K562 (cell line): ENCODE data around the gene TRIM68. TPM values are rescaled to one million over a fixed set of nuclear protein-coding genes. Genes with fewer than 3 reads are reported as not detected.
A peak's percentile ranks its signal among the peaks of the same experiment; 100 is the strongest.

Experiments
- E2F5 ChIP-seq: sonication (generic); formaldehyde crosslinking; IDR thresholded peaks from 2 replicates; pipeline ENCODE4 v1.8.0; 2022; ENCODE audit warnings: mild to moderate bottlenecking, missing genetic modification reagents
- ETS1 ChIP-seq: conservative IDR thresholded peaks from 2 replicates; pipeline ENCODE4 v1.6.1; 2011; ENCODE audit warnings: low read depth, mild to moderate bottlenecking, low read length; ENCODE audit not compliant: control insufficient read depth
- EWSR1 ChIP-seq: fragments of 450-650 bp; IDR thresholded peaks from 2 replicates; pipeline ENCODE4 v1.6.1; 2018; ENCODE audit warnings: borderline replicate concordance, mild to moderate bottlenecking, low read depth, moderate library complexity; ENCODE audit not compliant: partially characterized antibody
- GTF2B ChIP-seq: IDR thresholded peaks from 2 replicates; pipeline ENCODE4 v1.6.1; 2011; ENCODE audit not compliant: insufficient read length; ENCODE audit errors: extremely low read depth
- HDAC1 ChIP-seq, 2 experiments: fragments of 450-650 bp; IDR thresholded peaks; 2 replicates each; pipeline ENCODE4 v1.6.1; 2016 to 2017; ENCODE audit warnings: inconsistent platforms in 1 of 2, mild to moderate bottlenecking in 1 of 2, moderate library complexity in 1 of 2
- KHSRP ChIP-seq: fragments of 450-650 bp; IDR thresholded peaks from 2 replicates; pipeline ENCODE4 v1.6.1; 2017
- MIER1 ChIP-seq: fragments of 450-650 bp; IDR thresholded peaks from 2 replicates; pipeline ENCODE4 v1.6.1; 2016; ENCODE audit warnings: antibody characterized with exemption, mild to moderate bottlenecking, low read depth
- MYNN ChIP-seq, 2 experiments: sonication (generic); formaldehyde crosslinking in 1 of 2; IDR thresholded peaks; 2 replicates each; pipeline versions ENCODE4 v1.5.0 to v1.6.1; 2016 to 2020; ENCODE audit warnings: antibody characterized with exemption in 1 of 2, missing genetic modification reagents in 1 of 2
- NCOA1 ChIP-seq: fragments of 450-650 bp; IDR thresholded peaks from 2 replicates; pipeline ENCODE4 v1.6.1; 2016; ENCODE audit warnings: low read depth
- PHF20 ChIP-seq: fragments of 450-650 bp; IDR thresholded peaks from 2 replicates; pipeline ENCODE4 v1.6.1; 2018; ENCODE audit not compliant: partially characterized antibody
- SETDB1 ChIP-seq: IDR thresholded peaks from one replicate; pipeline ENCODE4 v1.6.1; 2012; ENCODE audit warnings: low read length, control low read depth, inconsistent platforms
- SMC3 ChIP-seq: conservative IDR thresholded peaks from 2 replicates; pipeline ENCODE4 v1.6.1; 2011; ENCODE audit warnings: low read depth, low read length, improper control_type of control experiment; ENCODE audit not compliant: insufficient read depth
- SOX6 ChIP-seq: fragments of 450-650 bp; IDR thresholded peaks from 2 replicates; pipeline ENCODE4 v1.6.1; 2014; ENCODE audit warnings: mild to moderate bottlenecking
- SRF ChIP-seq, 2 experiments: fragments of 250-450, 450-650 bp in 1 of 2; sonication (Bioruptor Pico) in 1 of 2; sonication (generic) in 1 of 2; formaldehyde crosslinking; IDR thresholded peaks; 2 replicates each; pipeline versions ENCODE4 v1.5.0 to v1.5.1; 2020 to 2022; ENCODE audit warnings: mild to moderate bottlenecking in 1 of 2, missing genetic modification reagents in 1 of 2
- TEAD2 ChIP-seq: fragments of 450-650 bp; IDR thresholded peaks from 2 replicates; pipeline ENCODE4 v1.6.1; 2016; ENCODE audit warnings: missing genetic modification characterization, control low read depth, missing compliant biosample characterization
- USF2 ChIP-seq: sonication (generic); formaldehyde crosslinking; IDR thresholded peaks from 2 replicates; pipeline ENCODE4 v1.5.0; 2020; ENCODE audit warnings: missing genetic modification reagents
- WHSC1 ChIP-seq: IDR thresholded peaks from one replicate; pipeline ENCODE4 v1.6.1; 2012; ENCODE audit warnings: low read length, control low read depth, inconsistent platforms
- XRCC5 ChIP-seq: fragments of 200-400 bp; formaldehyde crosslinking; IDR thresholded peaks from 2 replicates; pipeline ENCODE4 v1.6.1; 2017; ENCODE audit warnings: low read depth, mild to moderate bottlenecking, low read length
- ZNF239 ChIP-seq: fragments of 250-450 bp; sonication (Bioruptor Pico); IDR thresholded peaks from 2 replicates; pipeline ENCODE4 v1.4.0; 2020; ENCODE audit warnings: mild to moderate bottlenecking
- ZNF316 ChIP-seq: fragments of 450-650 bp; IDR thresholded peaks from 2 replicates; pipeline ENCODE4 v1.6.1; 2016
- ZNF518B ChIP-seq: fragments of 250-450 bp; sonication (Bioruptor Pico); IDR thresholded peaks from 2 replicates; pipeline ENCODE4 v1.5.0; 2021; ENCODE audit warnings: mild to moderate bottlenecking, moderate library complexity
- ZSCAN29 ChIP-seq: fragments of 450-650 bp; IDR thresholded peaks from 2 replicates; pipeline ENCODE4 v1.6.1; 2017
- polyA plus RNA-seq, 8 experiments: library from polyadenylated mRNA; depleted of rRNA in 4 of 8; stranded (reverse) in 5 of 8; unstranded in 3 of 8; fragments of >200 nt; fragmentation: Nextera tagmentation in 2 of 8; fragmentation: Illumina TruSeq in 1 of 8; extraction: Ambion mirVana in 2 of 8; extraction: Trizol in 1 of 8; gene quantifications; 2 replicates each; pipeline versions ENCODE4 v1.2.1 to v1.2.3, GENCODE V29; 2011 to 2014; ENCODE audit warnings: inconsistent platforms in 1 of 8, missing spikeins in 1 of 8
- total RNA-seq, 7 experiments: library from RNA; depleted of rRNA in 6 of 7; stranded (reverse); fragments of >200 nt in 6 of 7; fragmentation: Illumina TruSeq in 2 of 7; extraction: Trizol in 2 of 7; gene quantifications; 2 replicates each; pipeline versions ENCODE4 v1.2.1 to v1.2.3, GENCODE V29; 2011 to 2021; ENCODE audit warnings: low replicate concordance in 1 of 7

Gene TRIM68
- total and polyA plus RNA-seq, 9 of the 15 experiments (the other 6 are each of a cell fraction or from before 2014, with no cell fraction given): 5.2 to 10.9 (median 7.9) TPM

- no peak for TF ChIP-seq E2F5 (CRISPR knock-in tag)
- no peak for TF ChIP-seq HDAC1 (IDR thresholded peaks at IDR 0.05)
- no peak for TF ChIP-seq SETDB1
- TF ChIP-seq XRCC5: no peak
- TF ChIP-seq MYNN (IDR thresholded peaks at IDR 0.05): no peak
- TF ChIP-seq MYNN (CRISPR knock-in tag; IDR thresholded peaks at IDR 0.05): no peak
- peak; percentile 40; the same call in 1 of the 2 replicates for TF ChIP-seq ZNF316
- TF ChIP-seq MIER1: no peak
- no peak for TF ChIP-seq WHSC1
- TF ChIP-seq SRF (CRISPR knock-in tag; IDR thresholded peaks at IDR 0.05): no peak
- no peak for TF ChIP-seq SOX6
- no peak for TF ChIP-seq ZSCAN29
- no peak for TF ChIP-seq KHSRP
- TF ChIP-seq ZNF239: no peak
- no peak for TF ChIP-seq USF2
- no peak for TF ChIP-seq TEAD2 (tag)
- no peak for TF ChIP-seq GTF2B
- TF ChIP-seq EWSR1: no peak
- no peak for TF ChIP-seq ETS1
- TF ChIP-seq PHF20: no peak
- TF ChIP-seq SMC3: peak; percentile 67
- TF ChIP-seq NCOA1: no peak
- no peak for TF ChIP-seq ZNF518B
Observed at GRCh38 chr11:4626207-4627099, 18.4 kb upstream of the TRIM68 start (continued).
